Ascending aorta (tissue), 2 donors: Measurements from ENCODE around the gene ZNF138. TPM values are rescaled to one million over a fixed set of nuclear protein-coding genes. Genes with fewer than 3 reads are reported as not detected.
A peak's percentile ranks its signal among the peaks of the same experiment; 100 is the strongest.

Experiments used
- DNase-seq, 2 donors: peaks; one replicate each; pipeline ENCODE4 v3.0.0-alpha.2; 2019; ENCODE audit warnings: low spot score in 2 of 2
- H3K27ac ChIP-seq, 2 donors: fragments of 200-600 bp; sonication (generic); one replicate each; pipeline ENCODE4 v1.5.1; 2016 to 2017; ENCODE audit warnings: mild to moderate bottlenecking in 1 of 2
- H3K27me3 ChIP-seq: fragments of 200-600 bp; sonication (generic); one replicate; pipeline ENCODE4 v1.5.1; 2017
- H3K36me3 ChIP-seq, 2 donors: fragments of 200-600 bp; sonication (generic); one replicate each; pipeline ENCODE4 v1.5.1; 2016
- H3K4me1 ChIP-seq, 2 donors: fragments of 200-600 bp; sonication (generic); one replicate each; pipeline ENCODE4 v1.5.1; 2016 to 2017; ENCODE audit warnings: mild to moderate bottlenecking in 1 of 2
- H3K4me3 ChIP-seq, 2 donors: fragments of 200-600 bp; sonication (generic); one replicate each; pipeline ENCODE4 v1.5.1; 2016 to 2017; ENCODE audit warnings: mild to moderate bottlenecking in 1 of 2
- H3K9me3 ChIP-seq, 2 donors: fragments of 200-600 bp; sonication (generic); one replicate each; pipeline ENCODE4 v1.5.1; 2016
- CTCF ChIP-seq, 3 experiments: fragments of 200-600 bp in 2 of 3; fragments of 450-650 bp in 1 of 3; sonication (generic) in 2 of 3; IDR thresholded peaks; one replicate each; pipeline ENCODE4 v1.5.1; 2016 to 2019; ENCODE audit warnings: antibody characterized with exemption in 3 of 3, mild to moderate bottlenecking in 1 of 3, moderate library complexity in 1 of 3
- intact Hi-C: fragments of 100-400 bp; cut with DNase I; formaldehyde crosslinking; loops from one replicate; pipeline ENCODE4 v1.15.1; 2023
- total RNA-seq: library from RNA; depleted of rRNA; stranded (reverse); fragments of >200 nt; gene quantifications from one replicate; pipeline ENCODE4 v1.1.0, GENCODE V29; 2016

Gene ZNF138
- total RNA-seq, 1 donor from 2014 or later = 2.0 TPM

GRCh38 chr7:64877714-64878610 is 83.7 kb downstream of the ZNF138 start:
- no peak for TF ChIP-seq CTCF (IDR thresholded peaks at IDR 0.05)
- Histone ChIP-seq H3K9me3 (no peaks in the 10 kb centered on the region), H3K27ac (no peak overlapping the region), H3K4me3 (peak overlapping the region; percentile 41 to 56), H3K27me3 (no peaks in the 10 kb centered on the region), H3K4me1 (no peaks in the 10 kb centered on the region), H3K36me3 (no peaks in the 10 kb centered on the region)
- intact Hi-C loops = no loop called here
- DNase-seq = no peak

- DNase-seq = no peak
- no peak overlapping the region for H3K27ac ChIP-seq
- intact Hi-C loops = no loop called here
- H3K36me3 ChIP-seq = no peaks in the 10 kb centered on the region
- no peaks in the 10 kb centered on the region for H3K27me3 ChIP-seq
- no peak for TF ChIP-seq CTCF (IDR thresholded peaks at IDR 0.05)
- no peaks in the 10 kb centered on the region for H3K4me1 ChIP-seq
- H3K9me3 ChIP-seq = no peaks in the 10 kb centered on the region
- no peak overlapping the region for H3K4me3 ChIP-seq
These were observed 84.5 kb downstream of the ZNF138 start for GRCh38 chr7:64878684-64879083.

GRCh38 chr7:64879086-64879730 is 85.0 kb downstream of the ZNF138 start:
- DNase-seq = no peak
- TF ChIP-seq CTCF (IDR thresholded peaks at IDR 0.05) = no peak
- Histone ChIP-seq H3K27ac (no peak overlapping the region), H3K27me3 (no peaks in the 10 kb centered on the region), H3K4me3 (no peak overlapping the region), H3K36me3 (no peaks in the 10 kb centered on the region), H3K9me3 (no peaks in the 10 kb centered on the region), H3K4me1 (no peaks in the 10 kb centered on the region)
- intact Hi-C loops = no loop called here

- H3K27me3 ChIP-seq = no peaks in the 10 kb centered on the region
- no peaks in the 10 kb centered on the region for H3K4me1 ChIP-seq
- no peaks in the 10 kb centered on the region for H3K36me3 ChIP-seq
- H3K27ac ChIP-seq = no peak overlapping the region
- intact Hi-C loops = loop anchor here (10.0 kb wide), 1 partner anchor 215 kb away; the partner anchor contains the start of gene ZNF107
- TF ChIP-seq CTCF (IDR thresholded peaks at IDR 0.05) = no peak
- no peaks in the 10 kb centered on the region for H3K9me3 ChIP-seq
- DNase-seq = no peak
- H3K4me3 ChIP-seq = no peak overlapping the region
These were observed 85.6 kb downstream of the ZNF138 start for GRCh38 chr7:64879800-64880199.

DNA sequence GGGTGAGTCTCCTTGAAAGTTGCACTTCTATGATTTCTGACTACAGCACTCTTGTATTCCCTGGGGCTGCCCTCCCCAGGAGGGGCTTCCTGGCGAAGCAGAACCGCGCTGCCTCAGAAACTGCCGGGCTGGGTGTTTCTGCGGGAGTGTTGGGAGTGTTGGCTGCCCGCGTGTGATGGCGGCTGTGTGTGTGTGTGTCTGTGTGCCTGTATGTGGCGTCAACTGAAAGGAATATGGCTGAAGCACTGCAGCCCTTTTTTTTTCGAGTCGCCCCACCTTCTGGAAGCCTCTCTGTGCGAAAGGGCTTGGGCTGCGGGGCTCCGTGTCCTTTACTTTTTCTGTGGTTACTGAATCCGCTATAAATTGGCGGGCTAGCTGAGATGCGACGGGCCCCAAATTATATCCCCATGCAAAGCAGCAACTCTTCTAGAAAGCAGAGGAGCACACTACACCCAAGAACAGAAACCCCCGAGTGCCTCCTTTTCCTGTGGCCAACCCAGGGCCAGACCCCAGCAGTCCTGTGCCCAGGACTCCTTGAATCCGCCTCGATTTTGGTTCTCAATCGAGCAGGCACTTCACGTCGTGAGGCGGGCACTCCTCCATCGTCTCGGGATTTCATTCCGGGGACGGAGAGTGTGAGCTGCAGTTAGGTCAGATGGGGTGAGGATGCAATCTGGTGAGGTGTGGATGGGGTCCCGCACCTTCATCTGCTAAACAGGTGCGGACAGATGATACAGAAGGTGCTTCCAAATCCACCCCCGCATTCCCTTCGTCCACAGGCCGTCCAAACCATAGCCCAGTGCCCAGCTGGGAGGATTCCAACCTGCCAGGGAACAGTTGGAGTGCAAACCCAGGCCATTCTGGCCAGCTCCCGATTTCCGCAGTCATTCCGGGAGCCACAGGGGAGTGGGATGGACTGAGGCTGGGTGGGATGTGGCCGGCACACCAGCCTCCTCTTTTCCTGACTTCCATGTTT is 86.4 kb downstream of the ZNF138 start:
- Histone ChIP-seq H3K4me3 (no peak overlapping the region), H3K36me3 (no peaks in the 10 kb centered on the region), H3K27ac (no peak overlapping the region), H3K4me1 (no peaks in the 10 kb centered on the region), H3K27me3 (no peaks in the 10 kb centered on the region), H3K9me3 (no peaks in the 10 kb centered on the region)
- intact Hi-C loops = loop anchor here (10.0 kb wide), 1 partner anchor 216 kb away; the partner anchor contains the start of gene ZNF107
- no peak for DNase-seq
- TF ChIP-seq CTCF (IDR thresholded peaks at IDR 0.05) = no peak
